NCI-H1092 treated with DMSO at 0.1 percent for 48 hours (cell line): ENCODE results near the gene SENP3.

ENCODE experiments used
- DNase-seq: peaks from one replicate; lab custom pipeline; 2025; lab: John Stamatoyannopoulos, UW

The SENP3 gene

DNA sequence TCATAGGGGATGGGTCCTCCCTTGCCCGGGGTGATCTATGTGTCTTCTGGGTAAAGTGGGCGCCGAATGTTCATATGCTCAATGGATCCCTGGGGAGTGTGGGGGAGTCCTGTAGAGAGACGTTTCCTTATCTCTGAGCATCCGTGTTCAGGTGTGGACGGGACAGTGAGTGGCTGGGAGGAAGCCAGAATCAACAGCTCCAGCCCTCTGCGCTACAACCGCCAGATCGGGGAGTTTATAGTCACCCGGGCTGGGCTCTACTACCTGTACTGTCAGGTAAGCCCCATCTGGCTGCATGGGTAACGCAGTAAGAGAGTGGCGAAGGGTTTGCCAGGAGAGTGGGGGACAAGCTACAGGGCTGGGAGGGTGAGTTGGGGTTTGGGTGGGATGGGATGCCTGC lies 5.1 kb upstream of the SENP3 start:
- DNase-seq = no peak

DNA sequence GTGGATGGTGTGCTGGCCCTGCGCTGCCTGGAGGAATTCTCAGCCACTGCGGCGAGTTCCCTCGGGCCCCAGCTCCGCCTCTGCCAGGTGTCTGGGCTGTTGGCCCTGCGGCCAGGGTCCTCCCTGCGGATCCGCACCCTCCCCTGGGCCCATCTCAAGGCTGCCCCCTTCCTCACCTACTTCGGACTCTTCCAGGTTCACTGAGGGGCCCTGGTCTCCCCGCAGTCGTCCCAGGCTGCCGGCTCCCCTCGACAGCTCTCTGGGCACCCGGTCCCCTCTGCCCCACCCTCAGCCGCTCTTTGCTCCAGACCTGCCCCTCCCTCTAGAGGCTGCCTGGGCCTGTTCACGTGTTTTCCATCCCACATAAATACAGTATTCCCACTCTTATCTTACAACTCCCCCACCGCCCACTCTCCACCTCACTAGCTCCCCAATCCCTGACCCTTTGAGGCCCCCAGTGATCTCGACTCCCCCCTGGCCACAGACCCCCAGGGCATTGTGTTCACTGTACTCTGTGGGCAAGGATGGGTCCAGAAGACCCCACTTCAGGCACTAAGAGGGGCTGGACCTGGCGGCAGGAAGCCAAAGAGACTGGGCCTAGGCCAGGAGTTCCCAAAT lies 4.5 kb upstream of the SENP3 start:
- no peak for DNase-seq

GRCh38 chr17:7557775-7558543 lies 3.8 kb upstream of the SENP3 start:
- peak; percentile 66 for DNase-seq

- no peak for DNase-seq
Measured at GRCh38 chr17:7558544-7559319, 3.0 kb upstream of the SENP3 start, which contains the start of gene TNFSF13. Gene TNFSF13, plus strand, starts transcription at chr17:7558750. Its CDS starts 290 bp downstream, at chr17:7559040.

- DNase-seq = no peak
Measured at GRCh38 chr17:7559320-7560171, 2.2 kb upstream of the SENP3 start.

- no peak for DNase-seq
Measured at GRCh38 chr17:7560172-7561027, 1.3 kb upstream of the SENP3 start.

GRCh38 chr17:7561028-7561575 lies 617 bp upstream of the SENP3 start:
- DNase-seq = peak; percentile 79

- DNase-seq = no peak
Measured at GRCh38 chr17:7562208-7562605, 488 bp downstream of the SENP3 start.

DNA sequence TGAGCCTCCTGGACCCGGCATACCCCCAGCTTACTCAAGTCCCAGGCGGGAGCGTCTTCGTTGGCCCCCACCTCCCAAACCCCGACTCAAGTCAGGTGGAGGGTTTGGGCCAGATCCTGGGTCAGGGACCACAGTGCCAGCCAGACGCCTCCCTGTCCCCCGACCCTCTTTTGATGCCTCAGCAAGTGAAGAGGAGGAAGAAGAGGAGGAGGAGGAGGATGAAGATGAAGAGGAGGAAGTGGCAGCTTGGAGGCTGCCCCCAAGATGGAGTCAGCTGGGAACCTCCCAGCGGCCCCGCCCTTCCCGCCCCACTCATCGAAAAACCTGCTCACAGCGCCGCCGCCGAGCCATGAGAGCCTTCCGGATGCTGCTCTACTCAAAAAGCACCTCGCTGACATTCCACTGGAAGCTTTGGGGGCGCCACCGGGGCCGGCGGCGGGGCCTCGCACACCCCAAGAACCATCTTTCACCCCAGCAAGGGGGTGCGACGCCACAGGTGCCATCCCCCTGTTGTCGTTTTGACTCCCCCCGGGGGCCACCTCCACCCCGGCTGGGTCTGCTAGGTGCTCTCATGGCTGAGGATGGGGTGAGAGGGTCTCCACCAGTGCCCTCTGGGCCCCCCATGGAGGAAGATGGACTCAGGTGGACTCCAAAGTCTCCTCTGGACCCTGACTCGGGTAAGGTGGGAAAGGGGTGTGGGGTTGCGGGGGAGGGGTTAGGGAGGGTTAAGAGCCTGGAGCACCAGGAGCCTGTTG lies 1.6 kb downstream of the SENP3 start:
- DNase-seq = no peak

- DNase-seq = no peak
Measured at GRCh38 chr17:7569571-7569970, 7.9 kb downstream of the SENP3 start.

DNA sequence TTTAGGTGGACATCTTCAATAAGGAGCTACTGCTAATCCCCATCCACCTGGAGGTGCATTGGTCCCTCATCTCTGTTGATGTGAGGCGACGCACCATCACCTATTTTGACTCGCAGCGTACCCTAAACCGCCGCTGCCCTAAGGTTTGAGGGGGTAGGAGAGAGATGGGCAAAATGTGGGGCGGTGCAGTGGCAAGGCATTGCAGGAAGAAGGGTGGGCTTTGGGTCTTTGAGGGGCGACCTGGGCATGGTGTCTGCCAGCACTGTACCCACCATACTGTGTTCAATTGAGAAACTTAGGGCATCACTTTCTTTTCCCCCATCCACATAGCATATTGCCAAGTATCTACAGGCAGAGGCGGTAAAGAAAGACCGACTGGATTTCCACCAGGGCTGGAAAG lies 8.6 kb downstream of the SENP3 start:
- no peak for DNase-seq

GRCh38 chr17:7572338-7572587 lies 10.5 kb downstream of the SENP3 start:
- DNase-seq = no peak

- peak; percentile 96 for DNase-seq
Measured at GRCh38 chr17:7572588-7573323, 11.0 kb downstream of the SENP3 start.

DNA sequence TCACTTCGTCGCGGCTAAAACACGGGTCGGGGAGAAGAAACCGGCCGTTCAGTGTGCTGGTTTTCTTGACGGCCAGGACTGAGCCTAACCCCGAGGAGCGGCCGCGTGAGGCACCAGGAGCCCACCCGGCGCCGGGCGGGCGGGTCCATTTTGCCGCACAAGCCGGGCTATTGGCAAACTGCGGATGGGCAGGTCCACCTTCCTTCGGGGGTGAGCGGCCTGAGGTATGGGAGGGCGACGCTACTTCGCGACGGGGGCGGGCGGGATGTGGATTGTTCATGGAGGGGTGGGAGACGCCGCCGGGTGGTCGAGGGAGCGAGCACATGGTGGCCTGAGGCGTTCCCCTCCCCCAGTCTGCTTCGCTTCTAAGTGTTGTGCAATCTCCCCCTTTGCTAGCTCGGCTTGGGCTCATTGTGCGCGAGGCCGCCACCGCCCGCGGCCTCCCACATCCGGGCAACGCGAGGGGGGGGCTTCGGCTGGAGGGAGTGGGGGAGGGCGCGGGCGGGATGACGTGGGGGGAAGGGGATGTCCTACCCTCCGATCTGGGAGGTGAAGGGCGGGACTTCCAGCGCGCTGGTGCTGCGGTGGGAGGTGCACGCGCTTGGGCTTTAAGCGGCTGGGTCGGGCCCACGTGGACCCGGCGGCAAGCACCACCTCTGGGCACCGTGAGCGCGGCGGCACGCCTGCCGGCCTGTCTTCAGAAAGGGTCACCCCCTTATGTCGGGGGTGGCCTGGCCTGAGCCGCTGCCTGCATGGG lies 11.8 kb downstream of the SENP3 start:
- peak; percentile 80 for DNase-seq

- no peak for DNase-seq
Measured at GRCh38 chr17:7574176-7574953, 12.6 kb downstream of the SENP3 start.

GRCh38 chr17:7575481-7575883 lies 13.8 kb downstream of the SENP3 start:
- DNase-seq = no peak

DNA sequence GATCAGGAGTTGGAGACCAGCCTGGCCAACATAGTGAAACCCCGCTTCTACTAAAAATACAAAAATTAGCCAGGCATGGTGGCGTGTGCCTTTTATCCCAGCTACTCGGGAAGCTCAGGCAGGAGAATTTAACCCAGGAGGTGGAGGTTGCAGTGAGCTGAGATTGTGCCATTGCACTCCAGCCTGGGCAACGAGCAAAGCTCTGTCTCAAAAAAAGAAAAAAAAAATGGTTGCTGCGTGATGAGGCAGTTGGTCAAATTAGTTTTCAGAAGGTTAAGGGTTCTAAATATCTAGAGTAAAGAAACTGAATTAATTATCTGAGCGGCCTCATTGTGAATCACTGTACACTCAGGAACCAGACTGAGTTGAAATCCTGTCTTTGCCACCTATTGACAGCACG lies 14.2 kb downstream of the SENP3 start:
- no peak for DNase-seq

- DNase-seq = no peak
Measured at GRCh38 chr17:7576432-7576937, 14.8 kb downstream of the SENP3 start.
